B cell (primary cell): Measurements from ENCODE around the gene NRL.

ENCODE experiments used
- EZH2 ChIP-seq: IDR thresholded peaks from 2 replicates; pipeline ENCODE4 v1.6.1; 2012; ENCODE audit warnings: borderline replicate concordance, low read depth, mild to moderate bottlenecking, moderate library complexity, low read length; ENCODE audit not compliant: insufficient read depth, poor library complexity, severe bottlenecking
- TF ChIP-seq, protein P1 (sequence below): fragments of 200-600 bp; IDR thresholded peaks from one replicate; pipeline ENCODE4 v1.8.0; 2022; ENCODE audit warnings: antibody characterized with exemption, mild to moderate bottlenecking

DNA sequence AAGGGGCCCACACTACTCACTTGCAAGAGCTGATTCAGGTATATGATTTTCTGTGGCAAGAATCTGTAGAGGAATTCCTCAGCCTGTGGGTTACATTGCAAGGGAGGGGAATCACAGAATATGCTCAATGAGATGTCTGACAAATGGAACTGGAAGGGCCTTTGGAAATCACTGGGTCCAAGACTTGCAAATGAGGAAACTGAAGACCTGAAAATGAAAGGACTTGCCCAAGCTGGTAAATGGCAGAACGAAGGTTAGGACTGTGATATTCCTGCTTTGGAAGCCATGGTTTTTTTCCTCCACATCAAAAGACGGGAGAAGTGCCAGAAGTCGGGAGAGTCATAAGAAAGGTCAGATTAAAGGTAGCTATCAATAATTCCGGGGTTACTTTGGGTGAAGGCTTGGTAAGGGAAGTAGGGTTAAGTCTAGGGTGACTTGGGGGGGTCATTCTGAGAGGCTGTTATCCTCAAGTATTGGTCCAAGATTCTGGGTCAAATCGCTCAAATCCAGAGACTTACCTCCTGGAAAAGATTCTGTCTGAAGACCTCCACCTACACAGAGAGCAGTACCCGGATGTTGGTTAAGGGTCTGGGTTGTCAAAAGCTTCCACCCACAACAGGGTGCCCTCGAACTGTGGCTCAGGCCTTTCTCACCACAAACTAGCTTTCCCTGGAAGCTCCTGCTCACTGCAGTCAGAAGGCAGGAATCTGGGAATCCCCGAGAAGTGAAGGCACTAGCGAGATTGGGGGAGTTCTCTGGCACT, 31.1 kb upstream of the NRL start:
- TF ChIP-seq, protein P1, sequence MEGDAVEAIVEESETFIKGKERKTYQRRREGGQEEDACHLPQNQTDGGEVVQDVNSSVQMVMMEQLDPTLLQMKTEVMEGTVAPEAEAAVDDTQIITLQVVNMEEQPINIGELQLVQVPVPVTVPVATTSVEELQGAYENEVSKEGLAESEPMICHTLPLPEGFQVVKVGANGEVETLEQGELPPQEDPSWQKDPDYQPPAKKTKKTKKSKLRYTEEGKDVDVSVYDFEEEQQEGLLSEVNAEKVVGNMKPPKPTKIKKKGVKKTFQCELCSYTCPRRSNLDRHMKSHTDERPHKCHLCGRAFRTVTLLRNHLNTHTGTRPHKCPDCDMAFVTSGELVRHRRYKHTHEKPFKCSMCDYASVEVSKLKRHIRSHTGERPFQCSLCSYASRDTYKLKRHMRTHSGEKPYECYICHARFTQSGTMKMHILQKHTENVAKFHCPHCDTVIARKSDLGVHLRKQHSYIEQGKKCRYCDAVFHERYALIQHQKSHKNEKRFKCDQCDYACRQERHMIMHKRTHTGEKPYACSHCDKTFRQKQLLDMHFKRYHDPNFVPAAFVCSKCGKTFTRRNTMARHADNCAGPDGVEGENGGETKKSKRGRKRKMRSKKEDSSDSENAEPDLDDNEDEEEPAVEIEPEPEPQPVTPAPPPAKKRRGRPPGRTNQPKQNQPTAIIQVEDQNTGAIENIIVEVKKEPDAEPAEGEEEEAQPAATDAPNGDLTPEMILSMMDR: no peak
- no peak for TF ChIP-seq EZH2
